IPS-NIHi7 (cell line): ENCODE measurements around the gene FGGY.
"Not testable (repeated sequence)": the region's sequence is repeated elsewhere in the genome, so short reads cannot be mapped to it uniquely, and the experiment has no call there.

Source experiments
- DNase-seq: peaks from one replicate; pipeline ENCODE4 v3.0.0; 2012; ENCODE audit warnings: mixed read lengths; ENCODE audit errors: extremely low spot score

The FGGY gene

GRCh38 chr1:59438058-59438560 is 141.2 kb downstream of the FGGY start:
- no peak for DNase-seq

DNA sequence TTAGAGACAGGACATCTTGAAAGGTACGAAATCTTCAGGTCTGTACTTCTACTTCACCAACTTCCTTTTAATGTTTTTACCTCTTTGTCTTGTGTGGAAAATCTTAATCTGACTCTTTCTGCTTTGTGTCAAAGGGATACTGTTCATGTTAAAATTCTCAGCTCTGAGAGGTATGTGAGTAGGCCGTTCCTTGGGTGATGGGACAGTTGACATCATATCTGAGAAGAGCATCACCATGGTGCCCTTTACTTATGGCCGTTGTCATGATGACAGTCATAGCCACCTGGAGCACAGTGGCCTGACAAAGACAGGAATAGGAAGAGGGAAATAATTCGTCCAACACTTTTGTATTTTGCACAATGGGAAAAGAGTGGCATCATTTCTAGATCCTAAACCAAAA is 145.6 kb downstream of the FGGY start:
- no peak for DNase-seq

DNA sequence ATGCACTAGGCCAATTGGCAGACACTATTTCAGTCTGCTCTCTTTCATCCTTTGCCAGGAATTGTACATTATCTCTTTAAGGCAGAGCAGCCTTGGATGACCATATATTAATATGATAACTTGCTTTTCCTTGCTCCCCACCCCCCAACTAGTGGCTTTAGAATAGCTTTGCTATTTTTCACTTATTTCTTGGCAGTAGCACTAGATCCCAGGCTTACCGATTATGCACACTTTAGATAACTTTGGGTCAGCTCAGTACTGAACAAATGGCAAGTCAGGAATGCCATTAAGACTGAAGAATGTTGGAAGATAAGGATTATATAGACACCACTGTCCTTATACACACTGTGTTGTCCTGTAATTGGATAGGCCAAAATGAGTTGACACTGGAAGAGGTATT is 146.4 kb downstream of the FGGY start:
- no peak for DNase-seq

DNA sequence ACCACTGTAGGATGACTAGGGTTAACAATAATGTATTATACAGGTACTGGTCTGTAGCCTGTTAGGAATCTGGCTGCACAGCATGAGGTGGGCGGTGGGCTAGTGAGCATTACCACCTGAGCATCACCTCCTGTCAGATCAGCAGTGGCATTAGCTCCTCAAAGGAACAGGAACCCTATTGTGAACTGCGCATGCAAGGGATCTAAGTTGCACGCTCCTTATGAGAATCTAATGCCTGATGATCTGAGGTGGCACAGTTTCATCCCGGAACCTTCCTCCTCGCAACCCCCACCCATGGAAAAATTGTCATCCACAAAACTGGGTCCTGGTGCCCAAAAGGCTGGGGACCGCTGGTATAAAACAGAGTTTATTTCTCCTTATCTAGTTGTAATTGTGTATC is 147.6 kb downstream of the FGGY start:
- no peak for DNase-seq

DNA sequence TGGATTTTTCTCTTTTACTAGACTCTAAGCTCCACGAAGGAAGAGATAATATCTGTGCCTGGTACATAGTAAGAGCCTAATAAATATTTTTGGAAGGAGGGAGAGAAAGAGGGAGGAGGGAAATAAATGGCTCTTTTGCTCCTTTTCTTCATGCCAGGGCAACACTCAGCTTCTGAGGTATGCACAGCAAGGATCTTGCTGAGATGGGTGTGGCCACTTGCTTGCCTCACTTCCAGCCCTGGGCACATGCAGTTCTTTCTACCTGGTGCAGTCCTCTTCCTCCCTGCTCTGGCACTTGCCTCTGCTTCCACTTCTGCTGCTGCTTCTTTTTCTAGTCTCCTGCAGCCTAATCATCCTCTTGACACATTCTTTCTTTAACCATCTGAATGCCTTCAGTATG is 148.1 kb downstream of the FGGY start:
- DNase-seq, result no peak

DNA sequence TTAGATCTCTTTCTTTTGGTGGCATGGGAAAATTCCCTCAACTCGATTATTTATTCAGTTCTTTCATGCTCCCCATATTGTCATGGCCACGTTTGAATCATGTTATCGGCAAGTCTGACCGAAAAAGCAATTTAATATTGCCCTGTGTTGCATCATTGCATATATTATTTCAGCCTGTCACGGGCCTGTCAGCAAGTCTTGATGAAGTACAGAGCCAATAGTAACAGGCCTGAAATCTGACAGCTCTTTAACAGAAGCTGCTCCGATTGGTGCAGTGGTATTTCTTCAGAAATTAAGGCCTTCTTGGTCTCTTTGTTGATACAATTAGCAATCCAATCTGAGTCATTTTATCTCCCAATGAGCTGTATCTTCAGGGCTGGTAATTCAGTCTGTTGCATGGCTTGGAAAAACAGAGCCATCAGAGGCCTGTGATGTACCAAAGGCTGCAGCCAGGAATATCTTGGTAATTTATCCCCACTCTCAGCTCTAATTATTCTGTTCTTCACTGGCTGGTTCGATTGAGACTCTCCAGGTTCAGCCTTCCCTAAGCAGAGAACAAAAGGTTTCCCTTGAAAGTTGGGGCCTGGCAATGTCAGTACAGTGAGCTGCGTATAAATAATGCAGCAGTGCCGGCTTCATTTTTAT is 149.5 kb downstream of the FGGY start:
- peak; percentile 20 for DNase-seq

DNA sequence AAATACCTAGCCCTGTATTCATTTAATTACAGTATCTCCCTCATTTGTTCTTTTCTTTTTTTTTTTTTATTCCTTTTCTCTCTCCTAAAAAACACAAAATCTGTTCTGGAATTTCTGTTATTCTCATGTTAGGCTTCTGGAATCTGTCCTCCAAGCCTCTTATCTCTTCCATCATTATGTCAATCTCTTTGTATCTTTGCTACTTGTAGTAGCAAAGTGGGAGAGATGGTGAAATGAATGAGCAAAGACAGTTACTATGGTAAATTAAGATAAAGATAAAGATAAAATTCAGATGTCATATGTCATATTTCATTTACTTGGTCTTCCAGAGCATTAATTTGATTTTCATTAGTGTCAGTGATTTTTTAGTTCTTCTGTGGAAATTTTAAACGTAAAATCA is 155.1 kb downstream of the FGGY start:
- DNase-seq, result no peak

DNA sequence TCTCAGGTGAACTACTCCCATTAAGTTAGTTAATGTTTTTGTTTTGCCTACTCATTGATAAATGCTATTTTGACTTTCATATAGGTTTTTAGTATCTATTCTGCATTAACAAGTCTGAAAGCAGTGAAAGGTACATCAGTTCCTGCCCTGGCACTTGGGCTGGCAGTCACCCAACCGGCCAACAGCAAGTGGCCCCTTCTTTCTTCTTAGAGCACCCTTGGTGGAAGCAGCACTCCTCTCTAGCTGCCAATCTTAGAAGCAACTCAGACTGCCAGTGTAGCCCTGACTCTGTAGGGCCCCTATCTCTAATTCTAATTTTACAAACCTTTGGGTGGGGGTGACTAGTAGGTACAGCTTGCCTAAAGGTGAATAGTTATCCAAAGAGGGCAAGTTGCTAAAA is 155.7 kb downstream of the FGGY start:
- DNase-seq, result no peak

GRCh38 chr1:59453297-59453968 is 156.5 kb downstream of the FGGY start:
- no peak for DNase-seq

GRCh38 chr1:59455206-59455605 is 158.3 kb downstream of the FGGY start:
- DNase-seq, result no peak

- DNase-seq, result no peak
These were observed 160.9 kb downstream of the FGGY start for GRCh38 chr1:59457786-59458185.

DNA sequence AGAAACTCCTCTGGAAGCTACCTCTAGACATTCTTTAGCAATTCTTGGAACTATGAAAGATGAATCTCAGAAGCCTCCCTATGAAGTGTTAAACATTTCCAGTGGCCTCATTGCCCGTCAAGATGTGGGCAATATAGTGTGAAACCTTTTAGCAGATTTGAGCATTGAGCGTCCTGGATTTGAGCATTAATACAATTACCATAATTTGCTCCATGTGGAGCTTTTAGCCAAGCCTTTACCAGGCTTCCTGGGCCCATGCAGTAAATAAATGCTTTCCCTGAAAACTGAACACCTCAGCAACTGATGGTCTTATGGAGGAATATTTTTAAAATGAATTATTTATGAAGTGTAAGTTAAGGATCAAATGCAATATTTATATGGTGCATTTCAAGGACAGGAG is 162.0 kb downstream of the FGGY start:
- no peak for DNase-seq

DNA sequence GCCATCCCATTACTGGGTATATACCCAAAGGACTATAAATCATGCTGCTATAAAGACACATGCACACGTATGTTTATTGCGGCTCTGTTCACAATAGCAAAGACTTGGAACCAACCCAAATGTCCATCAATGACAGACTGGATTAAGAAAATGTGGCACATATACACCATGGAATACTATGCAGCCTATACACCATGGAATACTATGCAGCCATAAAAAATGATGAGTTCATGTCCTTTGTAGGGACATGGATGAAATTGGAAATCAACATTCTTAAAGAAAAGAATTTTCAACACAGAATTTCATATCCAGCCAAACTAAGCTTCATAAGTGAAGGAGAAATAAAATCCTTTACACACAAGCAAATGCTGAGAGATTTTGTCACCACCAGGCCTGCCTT is 166.0 kb downstream of the FGGY start:
- DNase-seq, result not testable (repeated sequence)

- not testable (repeated sequence) for DNase-seq
These were observed 168.6 kb downstream of the FGGY start for GRCh38 chr1:59465478-59465877.

- no peak for DNase-seq
These were observed 172.0 kb downstream of the FGGY start for GRCh38 chr1:59468828-59469428.

- not testable (repeated sequence) for DNase-seq
These were observed 175.2 kb downstream of the FGGY start for GRCh38 chr1:59471991-59472570.

DNA sequence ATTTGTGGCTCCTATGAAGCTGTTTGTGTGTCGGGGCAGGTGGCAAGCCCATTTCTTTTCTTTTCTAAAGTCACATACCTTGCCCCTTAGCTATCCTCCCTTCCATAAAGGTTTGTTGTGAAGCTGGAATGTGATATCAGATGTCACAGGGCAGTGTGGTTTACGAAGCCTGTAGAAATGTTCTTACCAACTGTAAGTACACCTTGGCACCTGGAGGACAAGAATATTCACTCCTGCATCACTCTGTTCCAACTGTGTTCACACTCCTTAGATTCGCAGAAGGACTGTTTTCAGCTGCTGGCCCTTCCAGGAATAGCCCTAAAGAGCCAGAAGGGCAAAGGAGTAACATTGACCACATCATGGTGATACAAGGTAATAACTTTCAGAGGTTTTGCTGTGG is 176.9 kb downstream of the FGGY start:
- no peak for DNase-seq

DNA sequence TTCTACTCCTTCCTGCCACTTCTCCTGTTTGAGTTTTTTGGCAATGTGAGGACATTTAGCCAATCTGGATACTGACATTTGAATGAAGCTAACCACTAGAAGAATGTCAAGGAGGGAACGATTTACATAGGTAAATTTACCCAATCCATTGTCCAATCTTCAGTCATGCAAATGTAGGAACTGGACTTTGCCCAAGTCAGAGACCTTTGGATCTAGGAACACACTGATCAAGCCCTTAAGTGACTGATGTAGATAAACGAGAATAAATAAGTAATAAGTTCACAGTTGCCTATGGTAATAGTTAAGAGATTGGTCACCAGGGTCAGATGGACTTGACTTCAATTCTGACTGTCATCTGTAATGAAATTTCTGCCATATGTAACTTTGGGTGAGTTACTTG is 177.6 kb downstream of the FGGY start:
- DNase-seq, result no peak

GRCh38 chr1:59475737-59476136 is 178.8 kb downstream of the FGGY start:
- DNase-seq, result no peak

DNA sequence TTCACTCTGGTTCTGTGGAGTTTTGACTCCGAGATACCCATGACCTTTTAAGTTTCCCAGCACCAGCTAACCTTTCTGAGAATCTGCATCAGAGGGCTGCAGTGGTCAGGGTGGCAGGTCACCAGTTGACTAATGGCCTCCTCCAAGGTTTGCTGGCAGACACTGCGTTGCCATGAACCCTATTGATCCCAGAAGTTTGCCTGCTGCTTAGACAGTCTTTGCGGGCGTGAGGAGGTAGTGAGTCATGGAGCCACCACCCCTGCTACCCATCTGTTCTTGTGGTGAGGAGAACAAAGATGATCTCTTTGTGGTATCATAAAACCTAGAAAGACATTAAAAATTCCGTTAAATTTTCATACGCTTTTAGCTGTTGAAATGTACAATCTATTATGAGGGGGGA is 180.4 kb downstream of the FGGY start:
- DNase-seq, result no peak

DNA sequence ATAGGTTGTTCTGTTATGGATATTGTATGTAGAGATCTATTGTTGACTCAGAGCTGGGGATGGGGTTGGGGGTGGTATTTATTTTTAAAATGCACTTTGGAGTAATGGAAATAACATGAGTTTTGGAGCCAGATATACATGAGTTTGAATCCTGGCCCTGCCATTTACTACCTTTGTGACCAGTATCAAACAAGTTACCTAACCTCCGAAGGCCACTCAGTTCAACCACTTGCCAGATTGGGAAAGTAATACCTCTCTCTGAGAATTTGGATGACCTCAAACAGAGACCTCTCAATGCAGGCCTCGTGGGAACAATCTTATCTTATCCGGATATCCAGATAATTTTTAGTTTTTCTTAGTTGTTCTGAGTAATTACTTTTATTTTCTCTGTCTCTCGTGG is 181.0 kb downstream of the FGGY start:
- no peak for DNase-seq

DNA sequence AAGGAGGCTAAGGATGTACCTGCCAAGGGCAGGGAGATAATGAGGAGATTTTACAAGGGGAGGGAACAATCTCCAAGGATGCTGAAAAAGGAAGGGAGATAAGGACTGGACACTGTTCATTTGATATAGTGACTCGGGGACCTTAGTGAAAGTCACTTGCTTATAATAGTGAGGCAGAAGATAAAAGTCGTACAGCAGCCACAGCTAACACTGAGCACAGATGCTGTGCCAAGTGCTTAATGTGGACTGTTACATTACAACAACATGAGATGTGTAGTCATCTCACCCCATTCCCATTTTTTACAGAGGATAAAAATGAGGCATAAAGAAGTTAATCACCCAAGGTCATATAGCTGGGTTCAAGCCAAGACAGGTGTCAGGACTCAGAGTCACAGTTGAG is 181.9 kb downstream of the FGGY start:
- no peak for DNase-seq
